HCT116 (cell line): ENCODE data around the gene RAB30. TPM values are rescaled to one million over a fixed set of nuclear protein-coding genes. Genes with fewer than 3 reads are reported as not detected.

Experiments used
- ATAC-seq: fragments of 200-7000 bp; cut with Tn5 transposase; 2 replicates; pipeline ENCODE4 v1.9.1; 2020; ENCODE audit warnings: mild to moderate bottlenecking, moderate library complexity
- BruUV-seq: library from RNA; stranded (reverse); fragments of 400-500 nt; replicated peaks from 2 replicates; lab custom pipeline; 2021; lab: Mats Ljungman, UMichigan
- CTCF ChIA-PET: fragments of 300-600 bp; sonication (Branson Sonifier 250); formaldehyde crosslinking; loops from one replicate; lab custom pipeline; 2021; ENCODE audit warnings: antibody characterized with exemption; lab: Charles Lee
- POLR2A ChIA-PET: fragments of 300-600, 350-600 bp; sonication (Branson Sonifier 250); formaldehyde crosslinking; loops from one replicate; lab custom pipeline; 2021; ENCODE audit warnings: antibody characterized with exemption; lab: Charles Lee
- RAD21 ChIA-PET, 2 experiments: fragments of 300-600 bp; sonication (Branson Sonifier 250); formaldehyde crosslinking; loops; one replicate each; lab custom pipeline; 2023; ENCODE audit warnings: low total read pairs in 2 of 2; ENCODE audit not compliant: uncharacterized antibody in 2 of 2, unreplicated experiment in 2 of 2, low non-redundant PET in 1 of 2; lab: Charles Lee
- DNase-seq: peaks from one replicate; pipeline ENCODE4 v3.0.0-alpha.2; 2010; ENCODE audit warnings: low read depth, low spot score
- H2AFZ ChIP-seq: fragments of 200-600 bp; shearing (Covaris generic), sonication (generic); 2 replicates; pipeline ENCODE4 v1.6.1; 2017; ENCODE audit warnings: low read depth, mixed run types, mixed read lengths, antibody characterized with exemption, low read length; ENCODE audit not compliant: poor library complexity, severe bottlenecking
- H3K27ac ChIP-seq: 2 replicates; pipeline ENCODE4 v1.5.1; 2012; ENCODE audit warnings: low read depth, low read length
- H3K27me3 ChIP-seq: fragments of 200-600 bp; sonication (generic); 2 replicates; pipeline ENCODE4 v1.6.1; 2016; ENCODE audit warnings: mixed run types, low read length, mixed read lengths; ENCODE audit not compliant: insufficient read depth
- H3K36me3 ChIP-seq, 2 experiments: fragments of 200-500 bp in 1 of 2; fragments of 200-600 bp in 1 of 2; sonication (Bioruptor generic) in 1 of 2; sonication (generic) in 1 of 2; 2 replicates each; pipeline versions ENCODE4 v1.5.1 to v1.6.1; 2014 to 2016; ENCODE audit warnings: low read length in 2 of 2, inconsistent platforms in 1 of 2, mixed read lengths in 1 of 2, mixed run types in 1 of 2; ENCODE audit not compliant: insufficient read depth in 2 of 2, control insufficient read depth in 1 of 2
- H3K4me1 ChIP-seq, 2 experiments: fragments of 200-600 bp in 1 of 2; sonication (generic) in 1 of 2; 2 replicates each; pipeline versions ENCODE4 v1.5.1 to v1.6.1; 2012 to 2017; ENCODE audit warnings: low read length in 2 of 2, inconsistent platforms in 1 of 2, mild to moderate bottlenecking in 1 of 2, mixed read lengths in 1 of 2, mixed run types in 1 of 2, moderate library complexity in 1 of 2; ENCODE audit not compliant: insufficient read depth in 2 of 2, control insufficient read depth in 1 of 2
- H3K4me2 ChIP-seq: fragments of 200-600 bp; sonication (generic); 2 replicates; pipeline ENCODE4 v1.6.1; 2017; ENCODE audit warnings: mixed run types, low read length, mixed read lengths
- H3K4me3 ChIP-seq, 2 experiments: fragments of 200-600 bp in 1 of 2; sonication (generic) in 1 of 2; replicated peaks in 1 of 2; 2 replicates each; pipeline ENCODE4 v1.5.1; 2011 to 2016; ENCODE audit warnings: low read length in 2 of 2, control low read depth in 1 of 2, low read depth in 1 of 2, mild to moderate bottlenecking in 1 of 2, mixed read lengths in 1 of 2, mixed run types in 1 of 2
- H3K79me2 ChIP-seq: fragments of 200-600 bp; sonication (generic); 2 replicates; pipeline ENCODE4 v1.6.1; 2017; ENCODE audit warnings: mild to moderate bottlenecking, mixed run types, low read length, moderate library complexity, mixed read lengths; ENCODE audit not compliant: insufficient read depth
- H3K9ac ChIP-seq: fragments of 200-600 bp; sonication (generic); 2 replicates; pipeline ENCODE4 v1.6.1; 2016; ENCODE audit warnings: low read length, mixed read lengths
- H3K9me2 ChIP-seq: fragments of 200-600 bp; sonication (generic), shearing (Covaris generic); 2 replicates; pipeline ENCODE4 v1.6.1; 2017; ENCODE audit warnings: mixed run types, mild to moderate bottlenecking, moderate library complexity; ENCODE audit not compliant: insufficient read depth
- H3K9me3 ChIP-seq, 2 experiments: fragments of 200-500 bp in 1 of 2; fragments of 200-600 bp in 1 of 2; sonication (Bioruptor generic) in 1 of 2; sonication (generic) in 1 of 2; 2 replicates each; pipeline ENCODE4 v1.6.1; 2014 to 2017; ENCODE audit warnings: low read length in 2 of 2, mixed read lengths in 2 of 2, inconsistent platforms in 1 of 2, low read depth in 1 of 2, mild to moderate bottlenecking in 1 of 2, mixed run types in 1 of 2, moderate library complexity in 1 of 2; ENCODE audit not compliant: control insufficient read depth in 1 of 2, insufficient read depth in 1 of 2
- H4K20me1 ChIP-seq: fragments of 200-600 bp; sonication (generic), shearing (Covaris generic); 2 replicates; pipeline ENCODE4 v1.6.1; 2017; ENCODE audit warnings: mixed run types, mild to moderate bottlenecking, moderate library complexity; ENCODE audit not compliant: insufficient read depth
- CEBPB ChIP-seq: IDR thresholded peaks from 2 replicates; pipeline ENCODE4 v1.6.1; 2012; ENCODE audit warnings: low read depth
- EGR1 ChIP-seq: IDR thresholded peaks from 2 replicates; pipeline ENCODE4 v1.6.1; 2012; ENCODE audit warnings: low read depth
- ELF1 ChIP-seq: IDR thresholded peaks from 2 replicates; pipeline ENCODE4 v1.6.1; 2012; ENCODE audit warnings: low read depth, borderline replicate concordance
- POLR2AphosphoS5 ChIP-seq: IDR thresholded peaks from 2 replicates; pipeline ENCODE4 v1.6.1; 2011; ENCODE audit warnings: mild to moderate bottlenecking, low read depth, low read length, moderate library complexity
- SIN3A ChIP-seq: IDR thresholded peaks from 2 replicates; pipeline ENCODE4 v1.6.1; 2012; ENCODE audit warnings: low read depth
- SRF ChIP-seq: IDR thresholded peaks from 2 replicates; pipeline ENCODE4 v1.6.1; 2012; ENCODE audit warnings: low read depth
- YY1 ChIP-seq: IDR thresholded peaks from 2 replicates; pipeline ENCODE4 v1.6.1; 2011; ENCODE audit warnings: low read length, low read depth, moderate library complexity, mild to moderate bottlenecking; ENCODE audit not compliant: insufficient replicate concordance; ENCODE audit errors: extremely low read depth
- intact Hi-C: fragments of 100-400 bp; cut with micrococcal nuclease; formaldehyde crosslinking; loops from 2 replicates; pipeline ENCODE4 v1.10.0; 2022
- total RNA-seq: library from RNA; stranded (reverse); gene quantifications from one replicate; pipeline ENCODE4 v1.2.1, GENCODE V29; 2021; ENCODE audit not compliant: unreplicated experiment
- TF ChIP-seq, protein P1 (sequence below): IDR thresholded peaks from 2 replicates; pipeline ENCODE4 v1.6.1; 2012; ENCODE audit warnings: low read depth

Gene RAB30
- total RNA-seq, 1 experiment from 2014 or later: 5.7 TPM

DNA sequence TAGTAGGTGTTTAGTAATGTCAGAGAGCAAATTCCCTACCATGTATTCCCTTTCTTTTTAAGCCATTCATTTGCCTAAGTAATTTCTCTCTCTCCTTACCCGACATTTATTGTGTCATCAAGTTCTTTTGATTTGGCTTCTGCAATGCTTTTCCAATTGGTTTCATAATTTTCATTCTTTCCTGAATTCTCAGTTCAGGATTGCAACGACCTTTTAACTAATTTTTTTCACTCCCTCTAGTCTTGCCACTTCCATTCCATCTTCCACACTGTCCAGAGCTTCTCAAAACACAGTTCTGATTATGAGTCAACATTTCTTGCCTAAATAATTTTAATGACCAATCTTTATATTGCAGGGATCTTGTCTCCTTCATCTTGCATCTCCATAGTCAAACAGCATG, 41.2 kb upstream of the RAB30 start:
- no peak for TF ChIP-seq ELF1
- no peak for TF ChIP-seq POLR2AphosphoS5
- TF ChIP-seq, protein P1, sequence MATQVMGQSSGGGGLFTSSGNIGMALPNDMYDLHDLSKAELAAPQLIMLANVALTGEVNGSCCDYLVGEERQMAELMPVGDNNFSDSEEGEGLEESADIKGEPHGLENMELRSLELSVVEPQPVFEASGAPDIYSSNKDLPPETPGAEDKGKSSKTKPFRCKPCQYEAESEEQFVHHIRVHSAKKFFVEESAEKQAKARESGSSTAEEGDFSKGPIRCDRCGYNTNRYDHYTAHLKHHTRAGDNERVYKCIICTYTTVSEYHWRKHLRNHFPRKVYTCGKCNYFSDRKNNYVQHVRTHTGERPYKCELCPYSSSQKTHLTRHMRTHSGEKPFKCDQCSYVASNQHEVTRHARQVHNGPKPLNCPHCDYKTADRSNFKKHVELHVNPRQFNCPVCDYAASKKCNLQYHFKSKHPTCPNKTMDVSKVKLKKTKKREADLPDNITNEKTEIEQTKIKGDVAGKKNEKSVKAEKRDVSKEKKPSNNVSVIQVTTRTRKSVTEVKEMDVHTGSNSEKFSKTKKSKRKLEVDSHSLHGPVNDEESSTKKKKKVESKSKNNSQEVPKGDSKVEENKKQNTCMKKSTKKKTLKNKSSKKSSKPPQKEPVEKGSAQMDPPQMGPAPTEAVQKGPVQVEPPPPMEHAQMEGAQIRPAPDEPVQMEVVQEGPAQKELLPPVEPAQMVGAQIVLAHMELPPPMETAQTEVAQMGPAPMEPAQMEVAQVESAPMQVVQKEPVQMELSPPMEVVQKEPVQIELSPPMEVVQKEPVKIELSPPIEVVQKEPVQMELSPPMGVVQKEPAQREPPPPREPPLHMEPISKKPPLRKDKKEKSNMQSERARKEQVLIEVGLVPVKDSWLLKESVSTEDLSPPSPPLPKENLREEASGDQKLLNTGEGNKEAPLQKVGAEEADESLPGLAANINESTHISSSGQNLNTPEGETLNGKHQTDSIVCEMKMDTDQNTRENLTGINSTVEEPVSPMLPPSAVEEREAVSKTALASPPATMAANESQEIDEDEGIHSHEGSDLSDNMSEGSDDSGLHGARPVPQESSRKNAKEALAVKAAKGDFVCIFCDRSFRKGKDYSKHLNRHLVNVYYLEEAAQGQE: no peak
- no peak for TF ChIP-seq SRF
- TF ChIP-seq EGR1: no peak
- no peak for TF ChIP-seq YY1
- TF ChIP-seq SIN3A: no peak
- TF ChIP-seq CEBPB: no peak
- TF ChIP-seq, all 23 proteins: peak for 0
- H3K4me1 ChIP-seq: no peaks in the 10 kb centered on the region
- H3K4me2 ChIP-seq: no peak overlapping the region
- H3K4me3 ChIP-seq: no peak overlapping the region
- ChIA-PET POLR2A (no interaction called here), RAD21 (no interaction called here), CTCF (no interaction called here)
- no peaks in the 10 kb centered on the region for H4K20me1 ChIP-seq
- DNase-seq (no peak), ATAC-seq (no peak)
- intact Hi-C loops: no loop called here
- no peaks in the 10 kb centered on the region for H3K27me3 ChIP-seq
- H3K27ac ChIP-seq: no peak overlapping the region
- no peaks in the 10 kb centered on the region for H3K9me2 ChIP-seq
- no peaks in the 10 kb centered on the region for H3K9me3 ChIP-seq
- no peak overlapping the region for H3K9ac ChIP-seq
- H3K79me2 ChIP-seq: no peaks in the 10 kb centered on the region
- H2AFZ ChIP-seq: no peak overlapping the region
- no TSS peak for BruUV-seq
- H3K36me3 ChIP-seq: no peaks in the 10 kb centered on the region
